Endometrial microvascular endothelial cells (primary cell): ENCODE results near the gene CCDC88C. TPM values are rescaled to one million over a fixed set of nuclear protein-coding genes. Genes with fewer than 3 reads are reported as not detected.

Source experiments
- in situ Hi-C: cut with HindIII; loops from 2 replicates; pipeline ENCODE4 v1.10.0; 2017; ENCODE audit warnings: low sequenced_read_pairs, low pct_unique_long_range_greater_than_20kb; ENCODE audit errors: inconsistent ontology term
- total RNA-seq: library from RNA; depleted of rRNA; stranded (reverse); fragments of >200 nt; gene quantifications from one replicate; pipeline ENCODE4 v1.2.3, GENCODE V29; 2015; ENCODE audit errors: inconsistent ontology term

Gene CCDC88C
- total RNA-seq, 1 donor from 2014 or later: 7.2 TPM

- in situ Hi-C loops: no loop called here
These were observed 93.7 kb downstream of the CCDC88C start for GRCh38 chr14:91323671-91324605.

- in situ Hi-C loops: no loop called here
These were observed 94.6 kb downstream of the CCDC88C start for GRCh38 chr14:91323031-91323430.

- in situ Hi-C loops: no loop called here
These were observed 95.0 kb downstream of the CCDC88C start for GRCh38 chr14:91322623-91323022.

GRCh38 chr14:91321131-91321530 lies 96.5 kb downstream of the CCDC88C start:
- in situ Hi-C loops: no loop called here

GRCh38 chr14:91320266-91320665 lies 97.4 kb downstream of the CCDC88C start:
- in situ Hi-C loops: no loop called here

GRCh38 chr14:91318911-91319310 lies 98.7 kb downstream of the CCDC88C start:
- in situ Hi-C loops: no loop called here

- in situ Hi-C loops: no loop called here
These were observed 100.0 kb downstream of the CCDC88C start for GRCh38 chr14:91317381-91318308.

- in situ Hi-C loops: no loop called here
These were observed 100.9 kb downstream of the CCDC88C start for GRCh38 chr14:91316761-91317160.

- in situ Hi-C loops: no loop called here
These were observed 101.8 kb downstream of the CCDC88C start for GRCh38 chr14:91315844-91316267.

GRCh38 chr14:91313852-91314251 lies 103.8 kb downstream of the CCDC88C start:
- in situ Hi-C loops: no loop called here

GRCh38 chr14:91313154-91313850 lies 104.3 kb downstream of the CCDC88C start:
- in situ Hi-C loops: no loop called here

- in situ Hi-C loops: no loop called here
These were observed 106.3 kb downstream of the CCDC88C start for GRCh38 chr14:91311284-91311662.

- in situ Hi-C loops: no loop called here
These were observed 106.9 kb downstream of the CCDC88C start for GRCh38 chr14:91310606-91311283.

- in situ Hi-C loops: no loop called here
These were observed 107.8 kb downstream of the CCDC88C start for GRCh38 chr14:91309756-91310280.

- in situ Hi-C loops: no loop called here
These were observed 109.3 kb downstream of the CCDC88C start for GRCh38 chr14:91308337-91308736.

GRCh38 chr14:91307652-91308051 lies 110.0 kb downstream of the CCDC88C start:
- in situ Hi-C loops: no loop called here

GRCh38 chr14:91307046-91307445 lies 110.6 kb downstream of the CCDC88C start:
- in situ Hi-C loops: no loop called here

GRCh38 chr14:91306547-91306946 lies 111.1 kb downstream of the CCDC88C start:
- in situ Hi-C loops: no loop called here
